HG03045 (cell line): Measurements from ENCODE around the gene IGLL1.
A peak's percentile ranks its signal among the peaks of the same experiment; 100 is the strongest.
"Not testable (repeated sequence)": the region's sequence is repeated elsewhere in the genome, so short reads cannot be mapped to it uniquely, and the experiment has no call there.

Experiments
- ATAC-seq: cut with Tn5 transposase; IDR thresholded peaks from one replicate; pipeline ENCODE4 v1.9.1; 2021; ENCODE audit warnings: mild to moderate bottlenecking, moderate library complexity; ENCODE audit not compliant: unreplicated experiment

Gene IGLL1

GRCh38 chr22:23542933-23543332 is 37.2 kb downstream of the IGLL1 start:
- ATAC-seq = no peak

GRCh38 chr22:23542391-23542790 is 37.7 kb downstream of the IGLL1 start:
- ATAC-seq = not testable (repeated sequence)

- not testable (repeated sequence) for ATAC-seq
Measured at GRCh38 chr22:23541849-23542281, 38.2 kb downstream of the IGLL1 start.

GRCh38 chr22:23540837-23541236 is 39.3 kb downstream of the IGLL1 start:
- ATAC-seq = not testable (repeated sequence)

- ATAC-seq = not testable (repeated sequence)
Measured at GRCh38 chr22:23539839-23540198, 40.3 kb downstream of the IGLL1 start.

GRCh38 chr22:23539135-23539838 is 40.8 kb downstream of the IGLL1 start:
- peak; percentile 59 for ATAC-seq

- ATAC-seq = not testable (repeated sequence)
Measured at GRCh38 chr22:23538696-23539030, 41.4 kb downstream of the IGLL1 start.

GRCh38 chr22:23537830-23538695 is 42.0 kb downstream of the IGLL1 start:
- ATAC-seq = not testable (repeated sequence)

- no peak for ATAC-seq
Measured at GRCh38 chr22:23537416-23537815, 42.7 kb downstream of the IGLL1 start.

GRCh38 chr22:23536821-23537345 is 43.2 kb downstream of the IGLL1 start:
- ATAC-seq = no peak

- ATAC-seq = not testable (repeated sequence)
Measured at GRCh38 chr22:23535790-23536661, 44.1 kb downstream of the IGLL1 start.

- ATAC-seq = no peak
Measured at GRCh38 chr22:23534851-23535717, 45.0 kb downstream of the IGLL1 start.

GRCh38 chr22:23534201-23534850 is 45.8 kb downstream of the IGLL1 start:
- no peak for ATAC-seq

- no peak for ATAC-seq
Measured at GRCh38 chr22:23533771-23534191, 46.3 kb downstream of the IGLL1 start.

- ATAC-seq = no peak
Measured at GRCh38 chr22:23533328-23533762, 46.7 kb downstream of the IGLL1 start.

GRCh38 chr22:23532731-23533130 is 47.4 kb downstream of the IGLL1 start:
- no peak for ATAC-seq

GRCh38 chr22:23531966-23532705 is 48.0 kb downstream of the IGLL1 start:
- no peak for ATAC-seq

- ATAC-seq = no peak
Measured at GRCh38 chr22:23531283-23531956, 48.7 kb downstream of the IGLL1 start.
